Naive thymus-derived CD8-positive, alpha-beta T cell (primary cell): ENCODE data around the gene SLC34A3. TPM values are rescaled to one million over a fixed set of nuclear protein-coding genes. Genes with fewer than 3 reads are reported as not detected.

Experiments used
- ATAC-seq, 2 donors: fragments of 150-1000 bp; cut with Tn5 transposase in 1 of 2; sonication (Bioruptor Pico), chemical (Tn5 transposase) in 1 of 2; 1 replicate in 1 of 2; 2 replicates in 1 of 2; pipeline ENCODE4 v1.10.0; 2021; ENCODE audit warnings: mild to moderate bottlenecking in 2 of 2, moderate library complexity in 2 of 2
- POLR2A ChIA-PET: fragments of 350-600 bp; sonication (Branson Sonifier 250); formaldehyde crosslinking; loops from one replicate; lab custom pipeline; 2021; ENCODE audit warnings: antibody characterized with exemption; lab: Charles Lee
- DNase-seq, 10 donors: peaks; one replicate each; pipeline versions ENCODE4 v3.0.0 to v3.0.0-alpha.2; 2020 to 2022
- H3K27ac Mint-ChIP-seq, 10 donors: one replicate each; pipeline ENCODE4 v1.8.0; 2020 to 2022; ENCODE audit warnings: mild to moderate bottlenecking in 10 of 10, mixed read lengths in 10 of 10, moderate library complexity in 4 of 10, inconsistent platforms in 1 of 10
- H3K27me3 Mint-ChIP-seq, 5 donors: one replicate each; pipeline ENCODE4 v1.8.0; 2021 to 2022; ENCODE audit warnings: mixed read lengths in 5 of 5
- H3K36me3 Mint-ChIP-seq, 3 donors: one replicate each; pipeline ENCODE4 v1.8.0; 2020 to 2022; ENCODE audit warnings: mixed read lengths in 3 of 3, mild to moderate bottlenecking in 2 of 3, inconsistent platforms in 1 of 3
- H3K4me1 Mint-ChIP-seq, 4 donors: one replicate each; pipeline ENCODE4 v1.8.0; 2021 to 2022; ENCODE audit warnings: mixed read lengths in 4 of 4
- H3K4me3 Mint-ChIP-seq, 10 donors: one replicate each; pipeline ENCODE4 v1.8.0; 2020 to 2022; ENCODE audit warnings: mild to moderate bottlenecking in 10 of 10, mixed read lengths in 10 of 10, moderate library complexity in 6 of 10, inconsistent platforms in 1 of 10
- H3K9me3 Mint-ChIP-seq, 9 donors: one replicate each; pipeline ENCODE4 v1.8.0; 2020 to 2022; ENCODE audit warnings: mixed read lengths in 9 of 9, mild to moderate bottlenecking in 3 of 9, inconsistent platforms in 1 of 9, moderate library complexity in 1 of 9
- polyA plus RNA-seq, 3 donors: library from polyadenylated mRNA; unstranded; fragments of 300-500 nt; fragmentation: Illumina TruSeq; gene quantifications; one replicate each; pipeline ENCODE4 v1.2.3, GENCODE V29; 2021
- total RNA-seq, 8 experiments: library from RNA in 2 of 8; stranded (reverse) in 2 of 8; gene quantifications; one replicate each; pipeline ENCODE4 v1.2.3 and lab custom pipeline; 2021 to 2026

The SLC34A3 gene
- total and polyA plus RNA-seq, 5 experiments from 2014 or later = not detected

- H3K4me3 Mint-ChIP-seq = peak overlapping the region; percentile 87 to 95 (median 92)
These were observed 41.1 kb upstream of the SLC34A3 start for GRCh38 chr9:137189297-137190295.

DNA sequence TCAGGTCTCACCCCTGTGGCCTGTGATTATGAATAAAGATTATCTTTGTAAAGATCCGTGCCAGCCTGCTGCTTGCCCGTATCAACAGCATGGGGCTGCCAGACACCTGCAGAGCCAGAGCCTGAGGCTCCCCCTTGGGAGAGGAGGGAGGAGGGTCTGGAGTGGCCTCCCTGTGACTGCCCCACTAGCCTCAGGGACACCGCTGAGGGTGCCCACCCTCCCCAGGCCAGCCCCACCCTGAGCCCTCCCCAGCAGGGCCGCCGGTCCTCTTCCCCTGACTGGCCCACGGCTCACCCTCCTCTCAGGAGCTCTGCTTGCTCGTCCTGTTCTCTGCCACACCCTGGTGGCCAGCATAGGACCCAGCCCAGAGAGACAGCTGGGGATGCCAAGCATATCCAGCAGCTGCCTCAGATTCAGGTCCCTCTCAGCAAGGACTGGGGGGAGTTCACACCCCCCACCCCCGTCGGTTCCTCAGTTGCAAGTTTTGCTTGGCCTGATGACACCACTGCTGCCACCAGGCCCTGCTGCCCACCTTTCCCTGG lies 40.3 kb upstream of the SLC34A3 start:
- H3K9me3 Mint-ChIP-seq = no peaks in the 10 kb centered on the region
- H3K4me1 Mint-ChIP-seq = peaks cover 6 to 43% (median 36%) of the 10 kb centered on the region in 4 donors
- H3K36me3 Mint-ChIP-seq = peaks cover 0 to 4% (median 4%) of the 10 kb centered on the region in 3 donors
- peak overlapping the region; percentile 39 to 92 (median 64) for H3K4me3 Mint-ChIP-seq
- H3K27ac Mint-ChIP-seq = peak overlapping the region in 6 of 10 donors; percentile 40 to 83 (median 58)
- POLR2A ChIA-PET = interaction anchor here (2.6 to 8.1 kb wide), 3 partner anchors 12 to 35 kb away, joined by 6 to 135 read pairs (median 59); partner anchors contain the start of genes CYSRT1, NDOR1, RNF208 and RNF224
- DNase-seq = no peak
- no peak for ATAC-seq
- no peaks in the 10 kb centered on the region for H3K27me3 Mint-ChIP-seq

More at GRCh38 chr9:137189297-137190295, 41.1 kb upstream of the SLC34A3 start:
- H3K27ac Mint-ChIP-seq = peak overlapping the region; percentile 77 to 98 (median 94)
- POLR2A ChIA-PET = interaction anchor here (0.8 to 8.1 kb wide), 16 partner anchors 13 to 120 kb away, joined by 3 to 135 read pairs (median 7); partner anchors contain the start of genes CYSRT1, MAN1B1, NDOR1 and NELFB
- no peak for DNase-seq
- peaks cover 6 to 46% (median 36%) of the 10 kb centered on the region in 4 donors for H3K4me1 Mint-ChIP-seq
- H3K36me3 Mint-ChIP-seq = peaks cover 0 to 7% (median 4%) of the 10 kb centered on the region in 3 donors
- H3K27me3 Mint-ChIP-seq = no peaks in the 10 kb centered on the region
- H3K9me3 Mint-ChIP-seq = no peaks in the 10 kb centered on the region
- ATAC-seq = no peak

GRCh38 chr9:137191245-137191644 lies 39.5 kb upstream of the SLC34A3 start:
- peaks cover 6 to 37% (median 33%) of the 10 kb centered on the region in 4 donors for H3K4me1 Mint-ChIP-seq
- peak overlapping the region in 4 of 10 donors; percentile 34 to 72 (median 55) for H3K4me3 Mint-ChIP-seq
- H3K27ac Mint-ChIP-seq = peak overlapping the region in 5 of 10 donors; percentile 18 to 77 (median 57)

DNA sequence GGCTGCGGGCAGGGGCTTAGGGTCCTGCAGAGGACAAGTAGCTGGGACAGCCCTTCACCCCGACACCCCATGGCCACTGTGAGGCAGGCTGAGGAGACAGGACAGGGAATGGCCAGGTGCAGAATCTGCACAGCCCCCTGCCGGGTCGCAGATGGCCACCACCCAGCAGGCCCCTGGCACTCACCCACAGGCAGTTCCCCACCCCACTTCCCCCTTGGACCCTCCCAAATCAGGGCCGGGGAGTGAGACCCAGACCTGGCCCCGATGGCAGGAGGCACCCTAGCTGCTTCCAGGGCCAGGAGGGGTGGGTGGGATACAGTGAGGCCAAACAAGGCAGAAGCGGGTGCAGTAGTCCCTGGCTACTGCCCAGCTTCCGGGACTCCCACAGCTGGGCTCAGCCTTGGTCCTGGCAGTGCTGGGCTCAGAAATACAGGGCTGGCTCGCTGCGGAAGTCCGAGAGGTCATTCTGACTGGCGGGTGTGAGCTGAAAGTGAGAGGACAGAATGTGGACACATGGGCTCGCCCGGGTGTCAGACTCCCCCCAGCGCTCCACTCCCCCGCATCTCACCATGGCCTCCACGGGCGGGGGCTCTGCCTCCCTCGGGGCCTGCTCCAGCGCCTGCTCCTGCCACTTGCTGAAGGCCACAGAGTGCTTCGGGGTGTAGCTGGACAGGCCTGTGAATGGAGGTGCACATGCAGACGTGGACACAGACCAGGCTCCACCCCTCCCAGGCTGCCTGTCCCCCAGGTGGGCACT lies 38.8 kb upstream of the SLC34A3 start:
- Mint-ChIP-seq H3K36me3 (peaks cover 0 to 4% (median 2%) of the 10 kb centered on the region in 3 donors), H3K27me3 (no peaks in the 10 kb centered on the region), H3K4me1 (peaks cover 6 to 31% (median 30%) of the 10 kb centered on the region in 4 donors), H3K4me3 (no peak overlapping the region), H3K9me3 (no peaks in the 10 kb centered on the region), H3K27ac (peak overlapping the region in 1 of 10 donors; percentile 57)
- ATAC-seq (no peak), DNase-seq (no peak)
- POLR2A ChIA-PET = interaction anchor here (1.4 to 8.1 kb wide), 3 partner anchors 10 to 49 kb away, joined by 3 to 135 read pairs (median 6); partner anchors contain the start of genes NDOR1, TMEM203 and TPRN

More at GRCh38 chr9:137191245-137191644, 39.5 kb upstream of the SLC34A3 start:
- peaks cover 0 to 4% (median 3%) of the 10 kb centered on the region in 3 donors for H3K36me3 Mint-ChIP-seq
- no peak for DNase-seq
- H3K27me3 Mint-ChIP-seq = no peaks in the 10 kb centered on the region
- no peak for ATAC-seq
- H3K9me3 Mint-ChIP-seq = no peaks in the 10 kb centered on the region
- POLR2A ChIA-PET = interaction anchor here (4.9 to 8.1 kb wide), 2 partner anchors 11 to 34 kb away, joined by 59 to 135 read pairs; partner anchors contain the start of genes CYSRT1, NDOR1, RNF208 and RNF224

DNA sequence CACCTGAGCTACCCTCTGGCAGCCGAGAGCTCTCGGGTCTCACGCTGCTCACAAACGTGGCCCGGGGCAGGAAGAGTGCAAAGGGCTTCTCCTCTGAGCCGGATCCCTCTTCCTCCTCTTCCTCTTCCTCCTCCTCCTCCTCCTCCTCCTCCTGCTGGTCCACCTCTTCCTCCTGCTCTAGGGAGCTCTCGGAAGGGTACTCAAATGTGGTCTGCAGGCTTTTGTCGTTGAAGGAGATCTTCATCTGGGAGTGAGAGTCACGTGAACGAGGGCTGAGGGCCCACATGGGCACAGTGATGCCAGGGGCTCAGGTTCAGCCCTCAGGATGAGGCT lies 38.3 kb upstream of the SLC34A3 start:
- no peak for ATAC-seq
- H3K4me3 Mint-ChIP-seq = no peak overlapping the region
- no peak for DNase-seq
- H3K27ac Mint-ChIP-seq = peak overlapping the region in 1 of 10 donors; percentile 52
- peaks cover 0 to 4% (median 2%) of the 10 kb centered on the region in 3 donors for H3K36me3 Mint-ChIP-seq
- peaks cover 6 to 27% (median 25%) of the 10 kb centered on the region in 4 donors for H3K4me1 Mint-ChIP-seq
- no peaks in the 10 kb centered on the region for H3K27me3 Mint-ChIP-seq
- no peaks in the 10 kb centered on the region for H3K9me3 Mint-ChIP-seq
- POLR2A ChIA-PET = interaction anchor here (1.4 to 8.1 kb wide), 3 partner anchors 10 to 48 kb away, joined by 3 to 135 read pairs (median 6); partner anchors contain the start of genes NDOR1, TMEM203 and TPRN

GRCh38 chr9:137192859-137193258 lies 37.8 kb upstream of the SLC34A3 start:
- no peak for DNase-seq
- H3K27ac Mint-ChIP-seq = no peak overlapping the region
- ATAC-seq = no peak
- H3K36me3 Mint-ChIP-seq = peaks cover 0 to 4% (median 0%) of the 10 kb centered on the region in 3 donors
- H3K4me1 Mint-ChIP-seq = peaks cover 6 to 23% (median 21%) of the 10 kb centered on the region in 4 donors
- H3K4me3 Mint-ChIP-seq = no peak overlapping the region
- no peaks in the 10 kb centered on the region for H3K9me3 Mint-ChIP-seq
- no peaks in the 10 kb centered on the region for H3K27me3 Mint-ChIP-seq
- POLR2A ChIA-PET = interaction anchor here (1.4 to 8.1 kb wide), 3 partner anchors 9 to 48 kb away, joined by 3 to 135 read pairs (median 6); partner anchors contain the start of genes NDOR1, TMEM203 and TPRN

DNA sequence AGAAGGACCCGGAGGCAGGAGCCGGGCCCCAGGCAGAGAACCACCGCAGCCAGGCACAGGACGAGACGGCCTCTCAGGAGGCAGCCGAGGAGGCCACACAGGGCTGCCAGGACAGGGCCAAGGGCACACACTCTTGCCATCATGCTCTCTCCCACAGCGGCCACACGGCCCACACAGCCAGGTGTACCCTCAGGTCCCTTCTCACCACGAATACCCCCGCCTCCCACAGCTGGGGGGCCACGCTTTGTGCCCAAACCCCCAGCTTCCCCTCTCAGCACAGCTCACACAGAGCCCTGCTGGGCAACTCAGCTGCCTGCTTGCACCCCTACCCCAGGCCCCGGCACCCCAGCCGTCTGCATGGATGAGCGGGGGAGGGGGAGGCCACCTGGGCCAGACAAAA lies 36.9 kb upstream of the SLC34A3 start:
- H3K9me3 Mint-ChIP-seq = no peaks in the 10 kb centered on the region
- no peak overlapping the region for H3K4me3 Mint-ChIP-seq
- ATAC-seq (no peak), DNase-seq (no peak)
- peaks cover 6 to 23% (median 19%) of the 10 kb centered on the region in 4 donors for H3K4me1 Mint-ChIP-seq
- H3K27me3 Mint-ChIP-seq = no peaks in the 10 kb centered on the region
- H3K27ac Mint-ChIP-seq = no peak overlapping the region
- POLR2A ChIA-PET = interaction anchor here (8.1 kb wide), 1 partner anchor 8 kb away, joined by 135 read pairs; the partner anchor contains the start of genes NDOR1, TMEM203 and TPRN
- H3K36me3 Mint-ChIP-seq = peaks cover 0 to 4% (median 0%) of the 10 kb centered on the region in 3 donors

GRCh38 chr9:137194388-137194787 lies 36.3 kb upstream of the SLC34A3 start:
- Mint-ChIP-seq H3K27ac (no peak overlapping the region), H3K4me3 (no peak overlapping the region), H3K36me3 (peaks cover 0 to 4% (median 0%) of the 10 kb centered on the region in 3 donors), H3K9me3 (no peaks in the 10 kb centered on the region), H3K4me1 (peaks cover 2 to 18% (median 13%) of the 10 kb centered on the region in 4 donors), H3K27me3 (no peaks in the 10 kb centered on the region)
- no peak for ATAC-seq
- no peak for DNase-seq
- POLR2A ChIA-PET = interaction anchor here (1.3 to 8.1 kb wide), 2 partner anchors 8 to 21 kb away, joined by 3 to 135 read pairs; partner anchors contain the start of genes NDOR1, TMEM203 and TPRN

DNA sequence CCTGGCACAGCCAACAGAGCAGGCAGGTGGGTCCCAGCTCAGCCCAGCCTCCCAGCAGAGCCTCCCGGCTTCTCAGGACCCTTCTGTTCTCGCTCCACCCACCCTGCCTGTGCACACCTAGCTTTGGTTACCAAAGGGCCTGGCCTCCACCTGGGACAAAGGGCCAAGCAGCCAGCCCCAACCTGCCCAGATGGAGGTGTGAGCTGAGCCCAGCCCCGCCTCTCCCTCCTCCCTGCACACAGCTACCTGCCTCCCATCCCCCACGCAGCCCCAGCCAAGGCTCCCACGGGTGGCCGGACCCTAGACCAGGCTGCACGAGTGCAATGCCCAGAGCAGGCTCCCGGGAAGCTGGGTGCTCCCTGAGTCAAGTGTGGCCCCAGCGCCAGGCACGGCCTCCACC lies 35.8 kb upstream of the SLC34A3 start:
- Mint-ChIP-seq H3K27ac (no peak overlapping the region), H3K9me3 (no peaks in the 10 kb centered on the region), H3K27me3 (no peaks in the 10 kb centered on the region), H3K4me1 (peaks cover 2 to 14% (median 9%) of the 10 kb centered on the region in 4 donors), H3K36me3 (peaks cover 0 to 4% (median 0%) of the 10 kb centered on the region in 3 donors), H3K4me3 (no peak overlapping the region)
- ATAC-seq (no peak), DNase-seq (no peak)
- POLR2A ChIA-PET = interaction anchor here (1.2 to 1.4 kb wide), 3 partner anchors 20 to 33 kb away, joined by 3 to 5 read pairs (median 3); partner anchors contain the start of gene RNF224

DNA sequence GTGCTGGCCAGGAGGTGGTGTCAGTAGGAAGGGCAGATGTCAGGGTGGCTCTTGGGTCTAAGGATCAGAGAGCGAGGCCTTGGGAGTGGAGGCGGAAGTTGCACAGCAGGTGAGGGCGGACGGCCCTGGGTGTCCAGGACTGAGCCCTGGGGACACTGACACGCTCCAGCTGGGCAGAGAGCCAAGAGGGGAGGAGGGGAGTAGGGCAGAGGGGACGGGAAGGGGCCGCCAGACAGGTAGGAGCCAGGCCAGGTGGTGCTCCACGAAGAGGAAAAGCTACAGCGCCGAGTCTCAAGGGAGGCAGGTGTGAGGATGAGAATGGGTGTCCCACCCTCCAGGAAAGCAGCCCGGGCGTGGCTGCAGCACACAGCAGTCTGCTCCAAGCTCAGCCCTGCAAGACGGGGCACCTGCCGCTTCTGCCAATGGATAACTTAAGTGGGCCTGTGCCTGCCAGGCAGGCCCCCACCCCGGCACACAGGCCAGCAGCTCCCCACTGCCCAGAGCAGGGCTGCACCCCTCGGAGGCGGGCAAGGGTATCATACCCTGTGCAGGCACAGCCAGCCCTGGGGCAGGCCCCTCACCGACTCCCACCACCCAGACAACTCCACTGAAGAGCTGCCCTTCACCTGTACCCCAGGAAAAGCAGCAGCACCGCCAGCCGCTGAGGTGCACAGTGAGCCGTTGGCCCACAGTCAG lies 35.0 kb upstream of the SLC34A3 start:
- ATAC-seq = no peak
- Mint-ChIP-seq H3K36me3 (peaks cover 0 to 2% (median 0%) of the 10 kb centered on the region in 3 donors), H3K4me3 (peak overlapping the region in 2 of 10 donors; percentile 43 to 56), H3K9me3 (no peaks in the 10 kb centered on the region), H3K27ac (no peak overlapping the region), H3K27me3 (no peaks in the 10 kb centered on the region), H3K4me1 (peaks cover 2 to 10% (median 5%) of the 10 kb centered on the region in 4 donors)
- POLR2A ChIA-PET = interaction anchor here (1.2 to 1.4 kb wide), 3 partner anchors 19 to 32 kb away, joined by 3 to 5 read pairs (median 3); partner anchors contain the start of gene RNF224
- DNase-seq = no peak
